Activated T-helper 2 cell treated with anti-CD3 and anti-CD28 coated beads, Interferon-gamma antibody, Interleukin-2, Interleukin-4, amounts not matched to agents 10 μg/mL and 5 μg/mL and 100 μg/mL, durations not matched to agents 14 hours and 24 hours and 36 hours (primary cell): ENCODE data around the gene NCOA7. TPM values are rescaled to one million over a fixed set of nuclear protein-coding genes. Genes with fewer than 3 reads are reported as not detected.

Experiments used
- DNase-seq: peaks from one replicate; pipeline ENCODE4 v3.0.0; 2021; ENCODE audit warnings: low spot score
- H3K27ac Mint-ChIP-seq: one replicate; pipeline ENCODE4 v1.8.0; 2021; ENCODE audit warnings: mixed read lengths
- H3K27me3 Mint-ChIP-seq: one replicate; pipeline ENCODE4 v1.8.0; 2021; ENCODE audit warnings: low read depth, mixed read lengths
- H3K36me3 Mint-ChIP-seq: one replicate; pipeline ENCODE4 v1.8.0; 2021; ENCODE audit warnings: low read depth, mixed read lengths
- H3K4me1 Mint-ChIP-seq: one replicate; pipeline ENCODE4 v1.8.0; 2021; ENCODE audit warnings: low read depth, mixed read lengths
- H3K4me3 Mint-ChIP-seq: one replicate; pipeline ENCODE4 v1.8.0; 2021; ENCODE audit warnings: low read depth, mild to moderate bottlenecking, moderate library complexity, mixed read lengths
- H3K9me3 Mint-ChIP-seq: one replicate; pipeline ENCODE4 v1.8.0; 2021; ENCODE audit warnings: mixed read lengths
- intact Hi-C: fragments of 100-400 bp; cut with micrococcal nuclease; formaldehyde crosslinking; loops from one replicate; pipeline ENCODE4 v1.15.1; 2023
- total RNA-seq: library from RNA; stranded (reverse); gene quantifications from 2 replicates; pipeline ENCODE4 v1.2.3, GENCODE V29; 2022

NCOA7 gene
- total RNA-seq, 1 donor from 2014 or later = 40.5 TPM

DNA sequence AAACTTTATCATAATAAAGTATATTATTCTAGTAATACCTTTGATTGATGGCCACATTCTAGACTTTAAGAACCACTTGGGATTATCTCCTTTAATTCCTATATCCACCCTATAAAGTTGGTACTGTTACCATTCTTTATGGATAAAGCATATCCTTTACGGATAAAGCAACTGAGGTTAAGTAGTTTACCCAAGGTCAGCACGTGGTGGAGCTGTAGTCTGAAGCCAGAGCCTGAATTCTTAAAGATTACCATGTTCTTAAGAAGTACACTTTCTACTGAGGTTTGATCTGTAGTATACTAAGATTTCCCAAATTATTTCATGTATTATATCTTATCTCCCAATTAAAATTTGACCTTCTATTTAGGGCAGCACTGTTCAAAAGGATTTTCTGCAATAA is 3.0 kb upstream of the NCOA7 start:
- Mint-ChIP-seq H3K9me3 (no peaks in the 10 kb centered on the region), H3K36me3 (peaks cover 20% of the 10 kb centered on the region), H3K4me3 (no peak overlapping the region), H3K27me3 (no peaks in the 10 kb centered on the region), H3K27ac (no peak overlapping the region), H3K4me1 (peaks cover 38% of the 10 kb centered on the region)
- intact Hi-C loops = loop anchor here (10.0 kb wide), 1 partner anchor 547 kb away; no protein-coding TSS in a partner anchor
- DNase-seq = no peak

DNA sequence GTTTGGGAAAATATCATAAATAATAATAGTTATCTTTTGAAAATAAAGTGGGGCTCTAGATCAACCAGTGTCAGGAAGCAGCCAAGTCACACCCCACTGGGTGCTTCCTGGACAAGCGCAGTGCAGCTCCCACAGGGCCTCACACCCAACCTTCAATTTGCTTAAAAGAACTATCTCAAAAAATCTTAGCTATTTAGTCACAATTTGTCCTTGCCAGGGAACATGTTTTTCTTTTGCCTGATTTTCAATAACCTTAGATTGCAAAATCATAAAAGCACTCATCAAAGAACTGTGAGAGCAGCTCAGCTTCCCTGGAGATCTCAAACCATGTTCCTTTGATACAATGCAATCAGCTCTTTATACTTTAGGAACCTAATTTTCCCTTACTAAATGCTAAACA is 1.6 kb upstream of the NCOA7 start:
- Mint-ChIP-seq H3K36me3 (peaks cover 28% of the 10 kb centered on the region), H3K27ac (peak overlapping the region; percentile 99), H3K27me3 (no peaks in the 10 kb centered on the region), H3K4me3 (peak overlapping the region; percentile 88), H3K4me1 (peaks cover 46% of the 10 kb centered on the region), H3K9me3 (no peaks in the 10 kb centered on the region)
- no peak for DNase-seq
- intact Hi-C loops = loop anchor here (10.0 kb wide), 1 partner anchor 546 kb away; no protein-coding TSS in a partner anchor

DNA sequence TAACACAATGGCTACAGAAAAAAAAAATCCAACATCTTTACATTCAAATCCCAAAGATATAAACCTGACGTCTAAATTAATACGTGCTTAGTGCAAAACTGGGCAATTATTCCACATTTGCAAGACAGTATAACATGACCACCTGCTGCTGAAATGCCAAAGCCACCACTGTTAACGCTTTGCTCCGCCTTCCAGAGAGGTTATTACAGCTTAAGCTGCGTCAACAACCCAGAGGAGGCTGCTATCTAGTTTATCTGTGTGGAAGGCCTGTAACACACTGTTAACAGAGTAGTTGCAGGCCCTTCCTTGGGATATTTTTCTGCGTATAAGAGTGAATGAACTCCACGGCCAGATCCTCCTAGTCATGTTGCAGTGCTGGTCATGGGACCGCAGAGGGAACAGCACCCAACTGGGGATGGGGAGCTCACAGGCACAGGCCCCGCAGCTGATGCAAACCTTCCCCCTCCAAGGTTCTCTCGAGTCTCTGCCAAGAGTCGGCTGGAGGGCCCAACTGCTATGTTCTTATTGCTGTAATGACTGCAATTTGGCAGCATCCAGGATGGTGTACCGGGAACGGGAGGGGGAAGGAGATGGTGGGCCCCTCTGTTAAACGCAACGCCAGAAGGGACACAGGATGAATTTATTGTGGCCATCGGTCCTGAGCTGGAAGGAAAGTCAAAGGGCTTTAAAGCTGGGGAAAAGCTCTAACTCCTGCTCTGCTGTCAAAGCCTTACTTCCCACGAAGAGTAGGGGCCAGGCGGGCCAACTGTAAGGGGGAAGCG is 993 bp upstream of the NCOA7 start:
- Mint-ChIP-seq H3K36me3 (peaks cover 28% of the 10 kb centered on the region), H3K4me3 (peak overlapping the region; percentile 88), H3K9me3 (no peaks in the 10 kb centered on the region), H3K27me3 (no peaks in the 10 kb centered on the region), H3K4me1 (peaks cover 47% of the 10 kb centered on the region), H3K27ac (peak overlapping the region; percentile 99)
- intact Hi-C loops = loop anchor here (1.0 to 10.0 kb wide), 4 partner anchors 8 to 545 kb away; no protein-coding TSS in a partner anchor
- peak; percentile 52 for DNase-seq

DNA sequence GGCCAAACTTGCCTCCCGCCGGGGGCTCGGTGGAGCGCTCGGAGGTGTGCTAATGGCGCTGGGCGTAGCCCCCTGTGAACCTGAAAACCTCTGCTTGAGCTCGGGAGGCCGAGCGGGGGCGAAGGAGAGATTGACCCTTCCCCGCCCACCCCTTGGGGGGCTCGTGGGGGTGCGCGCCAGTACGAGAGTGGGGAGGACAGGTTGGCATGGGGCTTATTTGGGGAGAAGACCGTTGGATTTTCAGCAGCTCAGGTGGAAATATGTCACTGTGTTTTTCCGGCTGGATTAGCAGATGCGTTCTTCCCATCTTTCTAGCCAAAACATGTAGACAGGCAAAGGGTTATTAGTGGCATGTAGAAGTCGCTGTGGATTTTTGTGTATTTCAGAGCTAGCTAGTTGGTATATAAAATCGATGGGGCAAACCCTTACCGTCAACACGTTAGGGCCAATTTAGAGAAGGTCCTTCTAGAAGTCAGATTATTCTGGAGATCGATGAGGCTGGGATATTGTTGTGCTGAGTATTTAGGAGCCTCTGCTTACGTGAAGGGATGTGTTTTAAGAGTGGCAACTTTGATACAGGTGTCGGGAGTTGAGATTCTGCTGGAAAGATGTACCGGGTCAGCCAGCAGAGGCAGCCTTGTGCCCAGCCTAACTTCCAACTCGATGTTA is 525 bp downstream of the NCOA7 start:
- peak overlapping the region; percentile 92 for H3K4me3 Mint-ChIP-seq
- no peaks in the 10 kb centered on the region for H3K27me3 Mint-ChIP-seq
- intact Hi-C loops = loop anchor here (1.0 to 5.0 kb wide), 4 partner anchors 36 to 165 kb away; partner anchors contain the start of gene HINT3
- peak; percentile 37 for DNase-seq
- peak overlapping the region; percentile 78 for H3K27ac Mint-ChIP-seq
- peaks cover 28% of the 10 kb centered on the region for H3K36me3 Mint-ChIP-seq
- H3K9me3 Mint-ChIP-seq = no peaks in the 10 kb centered on the region
- peaks cover 54% of the 10 kb centered on the region for H3K4me1 Mint-ChIP-seq

DNA sequence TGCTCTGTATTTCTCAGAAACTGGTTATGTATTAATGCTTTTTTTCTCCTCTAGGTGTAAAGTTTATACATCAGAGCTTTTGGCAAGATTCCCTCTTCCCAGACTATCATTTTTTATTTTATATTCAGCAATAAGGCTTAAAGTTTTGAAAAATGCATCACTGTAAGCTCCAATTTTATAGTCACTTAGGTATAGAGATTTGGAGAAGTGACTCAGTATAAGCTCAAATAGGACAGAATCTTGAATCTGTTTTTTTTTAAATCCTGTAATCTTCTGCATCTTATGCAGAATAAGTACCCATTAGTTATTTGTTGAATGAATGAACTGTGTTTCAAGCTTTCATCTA is 1.0 kb downstream of the NCOA7 start:
- H3K9me3 Mint-ChIP-seq = no peaks in the 10 kb centered on the region
- DNase-seq = no peak
- intact Hi-C loops = loop anchor here (1.0 to 5.0 kb wide), 4 partner anchors 36 to 165 kb away; partner anchors contain the start of gene HINT3
- H3K27me3 Mint-ChIP-seq = no peaks in the 10 kb centered on the region
- H3K36me3 Mint-ChIP-seq = peaks cover 27% of the 10 kb centered on the region
- peak overlapping the region; percentile 92 for H3K4me3 Mint-ChIP-seq
- H3K27ac Mint-ChIP-seq = peak overlapping the region; percentile 78
- peaks cover 54% of the 10 kb centered on the region for H3K4me1 Mint-ChIP-seq

DNA sequence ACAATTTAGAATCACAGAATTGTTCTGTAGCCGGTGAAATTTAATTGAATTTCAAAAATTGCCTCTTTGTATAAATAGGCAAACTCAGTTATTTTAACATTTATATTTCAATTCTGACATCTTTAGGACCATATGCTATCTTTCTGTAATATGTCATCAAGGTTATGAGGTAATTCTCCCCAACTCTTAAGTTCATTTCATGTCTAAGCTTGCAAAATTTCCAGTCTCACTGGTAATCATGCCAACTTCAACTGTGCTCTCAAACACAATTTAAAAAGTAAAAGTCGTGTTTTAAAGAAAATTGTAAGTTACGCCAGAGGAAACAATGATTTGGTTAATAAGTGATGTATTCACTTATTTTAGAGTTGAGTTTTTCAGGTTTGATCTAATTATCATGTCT is 1.4 kb downstream of the NCOA7 start:
- intact Hi-C loops = loop anchor here (5.0 kb wide), 2 partner anchors 35 to 65 kb away; no protein-coding TSS in a partner anchor
- H3K9me3 Mint-ChIP-seq = no peaks in the 10 kb centered on the region
- no peaks in the 10 kb centered on the region for H3K27me3 Mint-ChIP-seq
- H3K4me3 Mint-ChIP-seq = peak overlapping the region; percentile 92
- H3K4me1 Mint-ChIP-seq = peaks cover 52% of the 10 kb centered on the region
- DNase-seq = no peak
- peak overlapping the region; percentile 74 for H3K27ac Mint-ChIP-seq
- H3K36me3 Mint-ChIP-seq = peaks cover 27% of the 10 kb centered on the region

DNA sequence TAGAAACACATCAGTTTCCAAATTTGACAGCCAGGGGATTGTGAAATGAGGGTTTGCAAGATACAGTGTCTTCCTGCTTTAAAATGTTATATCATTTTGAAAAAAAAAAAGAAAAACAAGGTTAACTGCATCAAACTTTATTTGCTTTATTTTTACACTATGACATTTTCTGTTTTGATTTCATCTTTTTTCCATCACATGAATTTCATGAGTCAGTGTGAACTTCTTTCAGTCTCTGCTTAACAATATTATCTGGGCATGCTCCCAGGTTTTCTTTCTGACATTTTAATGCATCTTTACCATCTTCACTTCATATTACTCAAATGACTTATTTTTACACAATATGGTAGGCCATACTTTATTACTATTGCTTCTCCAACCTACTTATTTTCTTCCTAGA is 1.9 kb downstream of the NCOA7 start:
- peak overlapping the region; percentile 74 for H3K27ac Mint-ChIP-seq
- peaks cover 28% of the 10 kb centered on the region for H3K36me3 Mint-ChIP-seq

DNA sequence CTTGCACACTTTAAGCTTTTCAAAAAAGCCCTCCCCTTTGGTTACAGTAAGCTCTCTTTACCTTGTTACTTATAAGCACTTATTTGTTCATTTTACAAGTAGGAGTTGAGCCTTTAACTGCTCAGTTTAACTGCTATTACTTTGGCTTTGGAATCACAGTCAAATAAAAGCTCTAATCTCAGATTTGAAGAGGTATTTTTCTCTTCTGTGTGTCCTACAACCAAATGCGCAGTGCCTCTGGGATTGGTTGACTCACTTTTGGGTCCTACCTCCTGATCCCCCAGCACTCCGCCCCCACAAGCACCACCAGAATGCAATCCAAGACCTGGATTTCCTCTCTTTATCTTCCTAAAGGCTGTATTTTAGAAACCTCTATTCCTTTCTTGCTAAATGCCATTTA is 2.5 kb downstream of the NCOA7 start:
- Mint-ChIP-seq H3K27ac (peak overlapping the region; percentile 88), H3K9me3 (no peaks in the 10 kb centered on the region), H3K27me3 (no peaks in the 10 kb centered on the region), H3K4me3 (peak overlapping the region; percentile 67), H3K4me1 (peaks cover 52% of the 10 kb centered on the region), H3K36me3 (peaks cover 29% of the 10 kb centered on the region)
- intact Hi-C loops = loop anchor here (1.0 to 5.0 kb wide), 3 partner anchors 34 to 112 kb away; no protein-coding TSS in a partner anchor
- no peak for DNase-seq

More for the DNA sequence above, 1.9 kb downstream of the NCOA7 start:
- DNase-seq = no peak
- intact Hi-C loops = loop anchor here (1.0 to 5.0 kb wide), 3 partner anchors 35 to 113 kb away; no protein-coding TSS in a partner anchor
- Mint-ChIP-seq H3K4me1 (peaks cover 54% of the 10 kb centered on the region), H3K9me3 (no peaks in the 10 kb centered on the region), H3K27me3 (no peaks in the 10 kb centered on the region), H3K4me3 (peak overlapping the region; percentile 92)

DNA sequence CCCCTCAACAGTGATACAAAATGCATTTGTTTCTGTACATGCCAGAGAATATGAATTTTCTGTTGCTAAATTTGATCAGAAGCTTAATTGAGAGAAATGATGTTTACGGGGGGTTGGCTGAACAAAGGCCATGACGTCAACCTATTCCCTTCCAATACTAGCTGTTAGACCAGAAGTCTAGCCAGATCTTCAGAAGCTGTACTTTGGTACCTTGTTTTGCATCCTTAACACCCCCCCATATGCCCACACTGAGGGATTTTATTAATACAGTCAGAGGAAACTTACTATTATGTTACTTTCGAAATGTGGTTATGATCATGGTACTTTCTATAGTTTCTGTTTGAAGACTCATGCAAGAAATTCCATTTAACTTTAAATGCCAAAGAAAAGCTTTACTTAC is 3.1 kb downstream of the NCOA7 start:
- Mint-ChIP-seq H3K4me3 (peak overlapping the region; percentile 67), H3K27me3 (no peaks in the 10 kb centered on the region), H3K4me1 (peaks cover 54% of the 10 kb centered on the region), H3K27ac (peak overlapping the region; percentile 88), H3K9me3 (no peaks in the 10 kb centered on the region), H3K36me3 (peaks cover 31% of the 10 kb centered on the region)
- intact Hi-C loops = loop anchor here (1.0 to 5.0 kb wide), 5 partner anchors 9 to 111 kb away; no protein-coding TSS in a partner anchor
- DNase-seq = no peak

DNA sequence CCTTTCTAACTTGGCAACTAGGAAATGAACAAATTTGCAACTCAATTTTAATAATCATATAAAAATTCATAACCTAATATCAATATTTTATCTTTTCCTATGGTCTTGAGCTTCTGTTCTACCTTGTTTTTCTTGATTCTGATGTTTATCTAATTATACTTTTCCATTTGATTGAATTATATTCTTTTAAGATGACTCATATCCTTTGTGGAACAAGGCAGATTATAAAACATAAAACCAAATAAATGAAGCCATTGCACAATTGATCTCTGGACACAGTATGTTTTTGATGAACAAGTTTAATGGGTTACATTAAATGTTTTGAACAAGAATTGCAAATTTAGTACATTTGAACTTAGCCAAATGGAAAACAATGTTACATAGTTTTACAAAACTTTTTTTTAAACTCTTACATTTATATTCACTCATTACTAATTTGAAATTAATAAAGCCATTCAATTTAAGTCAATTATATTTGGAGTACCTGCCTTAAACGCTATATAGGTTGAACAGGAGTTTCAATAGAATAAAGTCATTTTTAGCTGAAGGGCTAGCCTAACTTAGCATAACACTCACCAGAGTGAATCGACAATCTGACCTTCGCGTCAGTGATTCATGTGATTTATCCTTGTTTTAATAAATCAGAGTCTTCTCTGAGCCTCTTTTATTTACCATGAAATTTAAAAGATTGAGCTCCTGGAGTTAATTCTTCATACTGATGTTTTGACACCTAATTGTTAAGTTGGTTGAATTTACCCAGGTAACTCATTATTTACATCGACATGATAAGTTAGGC is 3.8 kb downstream of the NCOA7 start:
- no peaks in the 10 kb centered on the region for H3K9me3 Mint-ChIP-seq
- no peak overlapping the region for H3K4me3 Mint-ChIP-seq
- H3K36me3 Mint-ChIP-seq = peaks cover 37% of the 10 kb centered on the region
- H3K27me3 Mint-ChIP-seq = no peaks in the 10 kb centered on the region
- no peak for DNase-seq
- H3K4me1 Mint-ChIP-seq = peaks cover 53% of the 10 kb centered on the region
- intact Hi-C loops = loop anchor here (1.0 to 5.0 kb wide), 4 partner anchors 9 to 63 kb away; no protein-coding TSS in a partner anchor
- H3K27ac Mint-ChIP-seq = peak overlapping the region; percentile 88

DNA sequence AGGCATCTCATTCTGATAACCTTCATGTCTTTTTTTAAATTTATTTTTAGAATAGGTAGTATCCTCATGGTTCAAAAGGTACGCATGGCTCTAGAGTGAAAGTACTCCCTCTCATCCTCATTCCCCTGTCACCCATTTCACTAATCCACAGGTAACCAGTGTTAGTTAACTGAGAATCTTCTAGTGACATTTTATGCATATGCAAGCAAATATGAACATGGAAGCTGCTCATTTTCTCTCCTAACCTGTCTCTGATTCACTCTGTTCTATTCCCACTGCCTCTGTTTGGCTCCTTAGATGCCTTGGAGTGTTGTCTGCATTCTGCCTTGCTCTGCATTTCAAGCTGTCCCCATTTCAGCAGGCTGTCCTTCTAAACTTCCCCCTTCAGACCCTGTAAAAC is 4.5 kb downstream of the NCOA7 start:
- Mint-ChIP-seq H3K4me3 (no peak overlapping the region), H3K36me3 (peaks cover 41% of the 10 kb centered on the region), H3K27me3 (no peaks in the 10 kb centered on the region), H3K9me3 (no peaks in the 10 kb centered on the region), H3K4me1 (peaks cover 51% of the 10 kb centered on the region), H3K27ac (peak overlapping the region; percentile 42)
- no peak for DNase-seq
- intact Hi-C loops = no loop called here

DNA sequence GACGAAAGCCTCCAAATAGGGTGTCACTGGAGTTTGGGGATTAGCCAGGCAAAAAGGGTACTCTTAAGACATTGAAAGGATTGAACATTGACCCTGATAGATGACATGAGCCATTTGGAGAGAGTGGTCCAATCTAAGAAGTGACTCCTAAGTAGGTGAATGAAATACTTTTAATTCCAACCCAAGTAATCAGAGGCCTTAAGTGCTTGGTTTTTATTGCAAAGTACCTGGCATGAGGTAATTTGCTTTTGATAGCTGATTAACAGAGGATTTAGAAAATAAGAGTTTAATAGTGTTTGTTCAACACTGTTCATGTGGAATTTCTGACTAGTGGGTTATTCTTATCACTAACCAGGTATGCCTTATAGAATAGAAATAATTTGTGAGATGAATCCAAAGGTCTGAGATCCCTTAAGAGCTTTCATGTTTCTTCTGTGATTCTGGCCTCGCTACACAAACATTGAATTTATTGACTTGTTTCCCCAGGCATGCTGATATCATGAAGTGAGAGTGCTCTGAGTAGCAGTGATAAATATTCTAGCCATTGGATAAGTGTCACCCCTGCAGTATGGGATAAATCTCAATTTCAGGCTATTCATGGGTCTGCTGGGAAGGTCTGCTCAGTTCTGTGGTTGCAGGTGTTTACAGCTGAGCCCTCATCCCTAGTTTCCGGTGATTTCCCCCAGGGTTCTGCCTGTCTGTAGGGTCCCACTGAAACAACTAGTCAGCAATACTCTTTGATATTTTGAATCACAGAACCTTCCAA is 6.5 kb downstream of the NCOA7 start:
- Mint-ChIP-seq H3K27me3 (no peaks in the 10 kb centered on the region), H3K36me3 (peaks cover 51% of the 10 kb centered on the region), H3K4me1 (peaks cover 46% of the 10 kb centered on the region), H3K4me3 (no peak overlapping the region), H3K27ac (no peak overlapping the region), H3K9me3 (no peaks in the 10 kb centered on the region)
- DNase-seq = no peak
- intact Hi-C loops = no loop called here
